GM18508 (cell line): ENCODE data around the gene TBX2.

Experiments
- ATAC-seq: cut with Tn5 transposase; IDR thresholded peaks from one replicate; pipeline ENCODE4 v1.9.1; 2021; ENCODE audit warnings: moderate number of reproducible peaks; ENCODE audit not compliant: insufficient read depth, unreplicated experiment

Gene TBX2

GRCh38 chr17:61411261-61412142, 11.9 kb downstream of the TBX2 start:
- ATAC-seq = no peak

- no peak for ATAC-seq
Measured at GRCh38 chr17:61412143-61412859, 12.7 kb downstream of the TBX2 start.

- ATAC-seq = no peak
Measured at GRCh38 chr17:61412860-61413660, 13.4 kb downstream of the TBX2 start.

GRCh38 chr17:61413661-61414126, 14.1 kb downstream of the TBX2 start:
- ATAC-seq = no peak

GRCh38 chr17:61414141-61414935, 14.7 kb downstream of the TBX2 start:
- no peak for ATAC-seq

- ATAC-seq = no peak
Measured at GRCh38 chr17:61414936-61415251, 15.3 kb downstream of the TBX2 start.

GRCh38 chr17:61415374-61416210, 15.9 kb downstream of the TBX2 start:
- ATAC-seq = no peak

GRCh38 chr17:61416211-61416539, 16.5 kb downstream of the TBX2 start:
- no peak for ATAC-seq

GRCh38 chr17:61416540-61417363, 17.1 kb downstream of the TBX2 start:
- no peak for ATAC-seq

GRCh38 chr17:61418449-61418848, 18.8 kb downstream of the TBX2 start:
- no peak for ATAC-seq

GRCh38 chr17:61419496-61420046, 19.9 kb downstream of the TBX2 start:
- ATAC-seq = no peak

- no peak for ATAC-seq
Measured at GRCh38 chr17:61420052-61420451, 20.4 kb downstream of the TBX2 start.

- no peak for ATAC-seq
Measured at GRCh38 chr17:61420745-61421398, 21.2 kb downstream of the TBX2 start.

GRCh38 chr17:61421460-61421859, 21.8 kb downstream of the TBX2 start:
- no peak for ATAC-seq

- ATAC-seq = no peak
Measured at GRCh38 chr17:61422116-61422799, 22.6 kb downstream of the TBX2 start.

GRCh38 chr17:61422869-61423268, 23.2 kb downstream of the TBX2 start:
- ATAC-seq = no peak
